ENCODE data around the gene ARNT2.

The ARNT2 gene

GRCh38 chr15:80411788-80412288, 7.7 kb downstream of the ARNT2 start:
- no peak for DNase-seq

DNA sequence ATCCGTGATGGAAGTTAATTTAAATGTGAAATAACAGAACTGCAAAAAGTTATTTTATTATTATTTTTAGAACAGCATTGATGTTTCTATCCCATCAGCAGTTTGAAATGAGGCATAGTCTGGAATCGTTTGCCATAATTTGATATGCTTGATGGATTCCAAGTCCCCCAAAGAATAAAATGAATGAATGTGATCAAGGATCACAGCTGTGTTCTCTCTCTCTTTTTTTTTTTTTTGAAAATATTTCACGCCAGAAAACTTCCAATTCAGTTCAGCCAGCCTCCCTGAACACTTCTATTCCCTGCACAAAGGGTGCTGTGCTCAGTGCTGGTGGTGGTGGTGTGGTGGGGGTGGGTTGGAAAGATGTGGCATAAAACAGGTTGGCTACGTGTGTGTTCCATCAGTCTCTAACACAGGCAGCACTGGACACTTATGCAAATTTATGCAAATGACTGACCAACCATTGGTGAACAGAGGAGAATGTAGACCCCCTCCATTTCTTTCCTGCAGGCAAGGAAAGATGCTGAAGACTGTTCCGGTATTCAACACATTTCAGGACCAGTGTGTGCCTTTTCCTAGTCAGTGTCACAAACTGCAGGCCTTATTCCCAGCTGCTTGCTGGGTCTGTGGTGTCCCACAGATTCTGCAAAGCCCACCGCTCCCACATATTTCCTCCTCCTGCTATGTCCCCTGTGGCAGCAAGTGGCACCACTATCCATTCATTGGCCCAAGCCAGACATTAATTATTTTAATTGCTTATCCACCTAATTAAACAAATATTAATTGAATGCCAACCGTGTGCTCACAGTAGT, 10.6 kb downstream of the ARNT2 start:
- no peak for DNase-seq

DNA sequence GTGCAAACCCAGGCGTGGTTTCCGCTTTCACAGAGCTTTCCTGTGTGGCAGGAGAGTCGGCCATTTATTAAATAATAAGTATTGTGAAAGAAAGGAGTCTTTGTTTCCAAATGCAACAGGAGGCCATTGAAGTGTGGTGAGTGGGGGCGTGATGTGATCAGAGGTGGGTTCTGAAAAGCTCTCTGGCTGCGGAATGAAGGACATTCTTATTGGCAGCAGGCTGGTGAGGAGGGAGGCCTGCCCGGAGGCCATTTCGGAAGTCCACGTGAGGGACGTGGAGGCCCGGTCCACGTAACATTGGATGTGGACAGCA, 11.1 kb downstream of the ARNT2 start:
- no peak for DNase-seq

DNA sequence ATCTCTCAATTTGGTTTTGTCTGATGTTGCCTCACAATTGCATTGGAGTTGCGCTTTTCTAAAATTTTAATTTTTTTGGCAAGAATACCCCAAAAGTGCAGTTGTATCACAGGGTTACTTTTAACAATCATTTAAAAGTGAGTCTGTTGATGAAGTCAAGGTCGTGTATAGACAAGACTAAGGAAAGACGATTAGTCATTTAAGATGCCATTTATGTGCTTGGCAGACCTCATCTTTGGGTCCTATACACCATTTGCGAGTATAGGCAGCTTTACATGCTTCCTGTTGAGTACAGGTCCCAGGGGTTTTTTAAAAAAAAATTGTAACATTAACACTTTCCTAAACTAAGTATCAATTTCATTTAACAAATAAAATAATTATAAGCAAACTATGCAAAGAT, 12.5 kb downstream of the ARNT2 start:
- no peak for DNase-seq

- DNase-seq: peak; percentile 54
Measured at GRCh38 chr15:80418892-80419537, 14.8 kb downstream of the ARNT2 start.

- DNase-seq: no peak
Measured at GRCh38 chr15:80419546-80419945, 15.4 kb downstream of the ARNT2 start.

- no peak for DNase-seq
Measured at GRCh38 chr15:80420658-80421057, 16.5 kb downstream of the ARNT2 start.

- peak; percentile 48 for DNase-seq
Measured at GRCh38 chr15:80423215-80423614, 19.0 kb downstream of the ARNT2 start.

DNA sequence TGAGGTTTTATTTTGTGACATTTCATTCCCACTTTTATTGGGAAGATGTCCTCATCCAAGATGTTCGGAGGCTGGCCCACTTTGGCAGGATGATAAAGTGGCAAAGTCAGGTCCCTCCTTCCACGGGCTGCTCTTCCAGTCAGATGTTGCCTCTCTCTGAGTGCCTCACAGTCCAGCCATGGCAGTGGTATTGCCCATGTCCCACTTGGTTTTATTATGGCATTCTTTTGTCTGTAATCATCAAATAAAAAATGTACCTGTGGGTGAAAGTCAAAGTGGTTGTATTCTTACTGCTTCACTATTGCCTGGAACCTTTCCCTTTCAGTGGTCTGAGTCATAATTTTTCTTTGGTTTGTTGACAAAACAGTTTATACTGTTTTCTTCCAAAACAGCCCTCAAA, 20.2 kb downstream of the ARNT2 start:
- DNase-seq: no peak

- no peak for DNase-seq
Measured at GRCh38 chr15:80426316-80426715, 22.1 kb downstream of the ARNT2 start.

DNA sequence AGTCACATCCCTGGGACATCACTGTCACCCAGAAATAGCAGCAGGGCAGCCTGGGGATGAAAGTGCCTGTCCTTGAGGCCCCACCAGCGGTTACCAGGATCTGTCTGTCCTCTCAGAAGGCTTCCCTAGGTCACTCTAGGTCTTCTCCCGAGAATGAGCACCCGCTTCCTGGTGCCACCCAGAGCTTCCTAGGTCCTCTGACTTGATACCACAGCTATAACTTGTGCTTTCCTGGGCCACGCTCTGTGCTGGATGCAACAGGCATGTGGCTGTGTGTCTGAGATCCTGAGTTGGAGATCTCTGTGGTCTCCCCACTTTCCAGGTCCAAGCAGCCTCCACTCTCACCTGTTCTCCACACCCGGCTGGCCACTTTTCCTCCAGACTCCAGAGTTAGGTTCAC, 25.8 kb downstream of the ARNT2 start:
- no peak for DNase-seq

GRCh38 chr15:80431635-80432344, 27.6 kb downstream of the ARNT2 start:
- DNase-seq: no peak

DNA sequence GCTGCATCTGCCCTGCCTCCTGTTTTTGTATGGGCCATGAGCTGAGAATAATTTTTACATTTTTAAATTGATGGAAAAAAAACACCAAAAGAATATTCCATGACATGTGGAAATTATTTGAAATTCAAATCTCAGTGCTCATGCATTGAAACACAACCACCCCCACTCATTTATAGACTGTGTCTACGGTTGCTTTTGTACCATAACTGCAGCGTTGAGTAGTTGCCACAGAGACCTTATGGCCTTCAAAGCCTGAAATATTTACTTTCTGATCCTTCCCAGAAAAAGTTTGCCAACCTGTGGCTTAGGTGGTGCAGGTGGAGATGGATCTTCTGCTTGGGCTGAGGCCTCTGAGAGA, 28.1 kb downstream of the ARNT2 start:
- no peak for DNase-seq

GRCh38 chr15:80433836-80434235, 29.7 kb downstream of the ARNT2 start:
- no peak for DNase-seq

DNA sequence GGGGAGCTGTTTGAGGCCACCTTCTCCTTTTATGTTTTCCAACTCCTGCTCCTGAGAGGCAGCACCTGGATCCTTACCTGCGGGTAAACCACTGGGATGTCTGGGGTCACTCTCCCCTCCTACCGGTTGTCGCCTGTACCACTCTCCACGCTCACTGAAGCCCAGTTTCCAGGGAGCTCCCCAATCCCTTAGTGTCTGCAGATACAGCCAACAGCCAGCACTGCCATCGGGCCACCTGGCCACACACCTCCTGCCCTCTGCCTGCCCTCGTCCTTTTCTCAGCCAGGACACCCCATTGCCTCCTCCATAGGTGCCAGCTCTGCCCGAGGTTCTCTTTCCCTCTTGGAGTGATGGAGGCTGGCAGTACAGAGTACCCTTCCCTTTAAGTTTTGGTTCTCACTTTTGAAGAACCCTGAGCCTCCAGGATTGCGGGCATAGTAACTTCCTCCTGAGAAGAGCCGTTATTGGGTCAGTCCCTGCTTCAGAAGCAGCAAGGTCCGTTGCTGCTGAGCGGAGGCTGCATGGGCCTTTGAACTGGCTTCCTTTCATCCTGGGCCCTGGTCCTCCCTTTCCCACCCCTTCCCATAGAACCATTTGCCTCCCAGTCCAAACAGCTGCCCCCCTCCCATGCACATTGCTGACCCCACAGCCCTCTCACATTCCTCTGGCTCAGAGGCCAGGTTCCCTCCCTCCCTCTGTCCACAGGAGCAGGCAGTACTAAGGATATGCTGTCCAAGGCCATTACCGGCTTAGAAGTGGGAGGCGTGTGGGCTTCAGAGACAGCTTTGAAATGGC, 30.9 kb downstream of the ARNT2 start:
- DNase-seq: no peak

DNA sequence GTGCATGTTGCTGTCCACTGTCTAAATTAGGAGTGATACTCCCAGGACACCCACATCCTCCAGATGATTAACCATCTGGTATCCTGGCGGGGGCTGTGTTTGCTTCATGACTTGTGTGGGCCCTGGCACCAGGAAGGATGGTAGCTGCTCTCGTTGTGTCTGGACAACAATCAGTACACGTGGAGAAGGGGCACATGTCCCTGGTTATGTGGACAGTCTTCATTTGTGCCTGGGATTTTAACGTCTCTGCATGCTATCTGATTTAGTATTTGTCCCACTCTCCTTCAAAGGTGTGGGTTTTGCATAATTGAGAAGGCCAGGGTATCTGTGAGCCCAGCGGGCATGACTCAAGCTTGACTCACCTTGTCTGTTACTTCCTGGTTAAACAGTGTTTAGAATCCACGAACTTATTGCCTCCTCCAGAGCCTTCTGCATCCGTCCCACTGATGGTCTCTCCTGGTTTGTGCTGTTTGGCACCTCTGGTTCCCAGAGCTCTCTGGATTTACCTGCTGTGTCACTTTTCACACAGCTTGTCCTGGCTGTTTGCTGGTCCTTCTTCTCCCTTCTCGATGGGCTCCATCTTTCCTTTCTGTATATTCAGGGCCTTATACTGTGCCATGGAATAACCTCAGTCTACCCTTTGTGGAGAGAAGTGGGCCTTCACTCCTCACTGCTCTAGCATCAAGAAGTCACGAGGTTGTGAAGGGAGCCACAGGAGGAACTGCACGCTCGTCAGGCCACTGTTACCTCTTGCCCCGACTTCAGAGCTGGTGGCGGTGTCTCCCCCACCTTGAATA, 32.5 kb downstream of the ARNT2 start:
- peak; percentile 42 for DNase-seq

DNA sequence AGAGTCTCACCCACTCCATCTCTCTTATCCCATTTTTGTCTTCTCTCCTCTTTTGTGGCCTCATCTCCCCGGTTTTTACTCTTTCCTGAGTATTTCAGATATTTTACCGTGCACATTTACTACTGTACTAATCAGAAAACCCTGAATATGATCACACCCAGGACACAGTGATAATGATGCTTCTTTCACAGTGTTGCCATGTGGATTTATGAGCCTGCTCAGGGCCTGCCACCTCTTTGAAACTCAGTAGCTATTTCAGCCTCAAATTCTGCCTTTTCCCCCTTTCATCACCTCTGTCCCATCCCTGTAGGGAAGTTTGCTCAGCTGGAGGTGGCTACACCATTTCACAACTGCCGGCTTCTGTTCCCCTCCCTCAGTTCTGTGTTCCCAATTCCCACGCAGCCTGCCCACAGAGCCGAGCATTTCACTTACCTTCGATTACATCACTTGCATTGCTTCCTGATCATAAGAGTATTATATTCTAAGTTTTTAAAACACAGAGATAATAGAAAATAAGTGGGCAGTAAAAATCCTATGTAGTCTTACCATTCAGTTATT, 33.2 kb downstream of the ARNT2 start:
- DNase-seq: peak; percentile 46

DNA sequence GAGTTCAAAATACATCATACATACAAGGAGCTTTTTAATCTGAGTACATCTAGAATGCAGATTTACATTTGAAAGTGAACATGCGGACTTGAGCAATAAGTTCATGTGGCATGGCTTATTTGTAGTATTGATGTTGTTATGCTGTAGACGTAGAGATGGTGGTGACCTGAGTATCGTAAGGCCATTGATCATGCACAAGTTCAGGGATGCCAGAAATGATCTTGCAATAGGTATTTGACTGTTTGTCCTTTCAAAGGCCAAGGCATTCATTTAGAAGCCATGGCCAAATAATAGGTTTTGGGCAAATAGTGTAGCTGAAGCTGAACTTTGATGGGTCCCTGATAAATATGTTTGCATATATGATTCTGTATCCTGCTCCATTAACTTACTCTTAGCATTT, 35.0 kb downstream of the ARNT2 start:
- DNase-seq: no peak

GRCh38 chr15:80440024-80440423, 35.8 kb downstream of the ARNT2 start:
- DNase-seq: no peak

DNA sequence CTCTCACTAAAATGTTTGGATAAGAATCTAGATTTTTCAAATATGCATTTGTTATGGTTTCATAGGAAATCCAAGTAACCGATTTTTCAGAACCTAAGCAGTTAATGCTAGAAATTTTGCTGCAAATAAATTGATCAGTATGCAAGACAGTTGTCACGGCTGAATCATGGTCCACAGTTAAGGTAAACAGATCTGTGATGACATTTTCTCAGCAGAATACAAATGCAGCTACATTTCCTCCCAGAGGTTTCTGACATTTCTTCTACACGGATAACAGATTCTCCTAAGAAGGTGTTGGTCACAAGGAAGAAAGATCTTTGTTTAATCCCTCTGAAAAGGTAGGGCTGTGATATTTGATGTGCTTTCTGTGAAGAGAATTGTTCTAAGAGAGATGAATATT, 36.9 kb downstream of the ARNT2 start:
- no peak for DNase-seq

- no peak for DNase-seq
Measured at GRCh38 chr15:80441714-80442113, 37.5 kb downstream of the ARNT2 start.
